ENCODE measurements around the gene OR52I2. TPM values are rescaled to one million over a fixed set of nuclear protein-coding genes. Genes with fewer than 3 reads are reported as not detected.
A peak's percentile ranks its signal among the peaks of the same experiment; 100 is the strongest.

The OR52I2 gene
- total RNA-seq, 1 experiment from 2014 or later, result not detected

DNA sequence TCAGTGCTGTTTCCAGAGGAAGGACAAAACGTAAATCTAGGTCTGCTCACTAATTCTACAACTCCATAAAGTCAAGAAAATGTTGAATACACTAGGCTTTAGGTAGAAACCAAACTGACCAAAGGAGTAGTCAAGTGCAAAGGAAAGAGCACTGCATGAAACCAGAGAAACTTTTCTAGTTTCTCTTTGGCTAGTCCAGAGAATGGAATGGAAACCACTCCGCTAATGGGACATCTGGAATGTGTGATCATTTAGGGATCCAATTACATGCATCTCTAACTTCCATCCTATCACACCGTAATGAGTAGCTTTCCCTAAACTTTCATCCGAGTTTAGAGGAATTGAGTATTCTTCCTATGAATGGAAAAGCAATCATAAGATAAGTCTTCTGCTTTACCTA is 34.1 kb upstream of the OR52I2 start:
- no peak for TF ChIP-seq EZH2 (IDR thresholded peaks at IDR 0.05; ENCODE audit: low read depth)
- TF ChIP-seq, protein P1, sequence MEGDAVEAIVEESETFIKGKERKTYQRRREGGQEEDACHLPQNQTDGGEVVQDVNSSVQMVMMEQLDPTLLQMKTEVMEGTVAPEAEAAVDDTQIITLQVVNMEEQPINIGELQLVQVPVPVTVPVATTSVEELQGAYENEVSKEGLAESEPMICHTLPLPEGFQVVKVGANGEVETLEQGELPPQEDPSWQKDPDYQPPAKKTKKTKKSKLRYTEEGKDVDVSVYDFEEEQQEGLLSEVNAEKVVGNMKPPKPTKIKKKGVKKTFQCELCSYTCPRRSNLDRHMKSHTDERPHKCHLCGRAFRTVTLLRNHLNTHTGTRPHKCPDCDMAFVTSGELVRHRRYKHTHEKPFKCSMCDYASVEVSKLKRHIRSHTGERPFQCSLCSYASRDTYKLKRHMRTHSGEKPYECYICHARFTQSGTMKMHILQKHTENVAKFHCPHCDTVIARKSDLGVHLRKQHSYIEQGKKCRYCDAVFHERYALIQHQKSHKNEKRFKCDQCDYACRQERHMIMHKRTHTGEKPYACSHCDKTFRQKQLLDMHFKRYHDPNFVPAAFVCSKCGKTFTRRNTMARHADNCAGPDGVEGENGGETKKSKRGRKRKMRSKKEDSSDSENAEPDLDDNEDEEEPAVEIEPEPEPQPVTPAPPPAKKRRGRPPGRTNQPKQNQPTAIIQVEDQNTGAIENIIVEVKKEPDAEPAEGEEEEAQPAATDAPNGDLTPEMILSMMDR (conservative IDR thresholded peaks at IDR 0.05), result no peak
- Histone ChIP-seq H3K36me3 (ENCODE audit: low read depth) (no peaks in the 10 kb centered on the region), H3K9me3 (ENCODE audit: insufficient read depth, low read depth) (no peaks in the 10 kb centered on the region), H3K4me1 (replicated peaks; ENCODE audit: insufficient read depth) (no peaks in the 10 kb centered on the region), H4K20me1 (ENCODE audit: insufficient read depth) (no peaks in the 10 kb centered on the region), H3K4me3 (no peak overlapping the region), H3K9me2 (ENCODE audit: insufficient read depth) (no peaks in the 10 kb centered on the region), H3K27ac (no peak overlapping the region), H3K79me2 (ENCODE audit: low read depth) (no peaks in the 10 kb centered on the region), H3K4me2 (no peak overlapping the region), H2AFZ (no peak overlapping the region), H3F3A (ENCODE audit: insufficient read depth, low read depth) (no peaks in the 10 kb centered on the region), H3K27me3 (ENCODE audit: insufficient read depth, low read depth) (no peaks in the 10 kb centered on the region)
- DNase-seq, result no peak
- CTCF ChIA-PET, result no interaction called here
- POLR2A ChIA-PET (ENCODE audit: unreplicated experiment), result no interaction called here
- no TSS peak for BruUV-seq (replicated peaks)
- intact Hi-C loops (cut with micrococcal nuclease; ENCODE audit: unreplicated experiment), result no loop called here

DNA sequence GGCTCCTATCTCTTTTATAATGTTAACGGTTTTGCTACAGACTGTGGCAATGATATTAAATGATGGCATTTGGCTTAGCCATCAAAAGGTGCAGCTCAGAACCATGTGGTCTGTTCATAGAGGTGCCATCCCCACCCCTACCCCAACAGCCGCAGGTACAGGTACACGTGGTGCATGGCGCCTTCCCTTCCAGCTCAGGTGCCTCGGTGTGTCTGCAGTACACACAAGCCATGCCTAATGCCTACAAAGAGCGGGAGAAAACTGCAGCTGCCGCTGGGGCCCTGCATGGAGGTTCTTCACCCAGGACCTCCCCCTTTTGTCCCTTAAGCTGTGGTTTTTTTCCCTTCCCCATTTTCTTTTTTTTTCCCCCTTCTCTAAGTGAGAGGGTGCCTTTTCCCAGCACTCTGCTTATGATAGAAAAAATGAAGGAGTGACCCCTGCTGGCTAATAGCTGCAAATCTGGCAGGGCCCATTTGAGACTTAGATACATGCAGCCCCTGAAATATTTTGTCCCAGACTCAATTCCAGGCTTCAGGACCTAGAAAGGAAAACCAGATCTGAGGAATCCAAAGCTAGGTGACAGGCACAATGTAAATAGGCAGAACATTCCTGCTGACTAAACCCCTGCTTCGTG is 30.1 kb upstream of the OR52I2 start:
- Histone ChIP-seq H3K9me3 (ENCODE audit: insufficient read depth, low read depth) (no peaks in the 10 kb centered on the region), H2AFZ (no peak overlapping the region), H3K4me3 (no peak overlapping the region), H3K36me3 (ENCODE audit: low read depth) (no peaks in the 10 kb centered on the region), H4K20me1 (ENCODE audit: insufficient read depth) (no peaks in the 10 kb centered on the region), H3K4me1 (replicated peaks; ENCODE audit: insufficient read depth) (no peaks in the 10 kb centered on the region), H3K27ac (no peak overlapping the region), H3K9me2 (ENCODE audit: insufficient read depth) (no peaks in the 10 kb centered on the region), H3K4me2 (no peak overlapping the region), H3K79me2 (ENCODE audit: low read depth) (no peaks in the 10 kb centered on the region), H3F3A (ENCODE audit: insufficient read depth, low read depth) (no peaks in the 10 kb centered on the region), H3K27me3 (ENCODE audit: insufficient read depth, low read depth) (no peaks in the 10 kb centered on the region; the same call in 1 of the 2 replicates)
- DNase-seq, result no peak
- ChIA-PET CTCF (no interaction called here), POLR2A (ENCODE audit: unreplicated experiment) (no interaction called here)
- no TSS peak for BruUV-seq (replicated peaks)
- intact Hi-C loops (cut with micrococcal nuclease; ENCODE audit: unreplicated experiment), result no loop called here
- no peak for TF ChIP-seq EZH2 (IDR thresholded peaks at IDR 0.05; ENCODE audit: low read depth)
- TF ChIP-seq, protein P1 (conservative IDR thresholded peaks at IDR 0.05), result peak; percentile 46; the same call in 1 of the 2 replicates

DNA sequence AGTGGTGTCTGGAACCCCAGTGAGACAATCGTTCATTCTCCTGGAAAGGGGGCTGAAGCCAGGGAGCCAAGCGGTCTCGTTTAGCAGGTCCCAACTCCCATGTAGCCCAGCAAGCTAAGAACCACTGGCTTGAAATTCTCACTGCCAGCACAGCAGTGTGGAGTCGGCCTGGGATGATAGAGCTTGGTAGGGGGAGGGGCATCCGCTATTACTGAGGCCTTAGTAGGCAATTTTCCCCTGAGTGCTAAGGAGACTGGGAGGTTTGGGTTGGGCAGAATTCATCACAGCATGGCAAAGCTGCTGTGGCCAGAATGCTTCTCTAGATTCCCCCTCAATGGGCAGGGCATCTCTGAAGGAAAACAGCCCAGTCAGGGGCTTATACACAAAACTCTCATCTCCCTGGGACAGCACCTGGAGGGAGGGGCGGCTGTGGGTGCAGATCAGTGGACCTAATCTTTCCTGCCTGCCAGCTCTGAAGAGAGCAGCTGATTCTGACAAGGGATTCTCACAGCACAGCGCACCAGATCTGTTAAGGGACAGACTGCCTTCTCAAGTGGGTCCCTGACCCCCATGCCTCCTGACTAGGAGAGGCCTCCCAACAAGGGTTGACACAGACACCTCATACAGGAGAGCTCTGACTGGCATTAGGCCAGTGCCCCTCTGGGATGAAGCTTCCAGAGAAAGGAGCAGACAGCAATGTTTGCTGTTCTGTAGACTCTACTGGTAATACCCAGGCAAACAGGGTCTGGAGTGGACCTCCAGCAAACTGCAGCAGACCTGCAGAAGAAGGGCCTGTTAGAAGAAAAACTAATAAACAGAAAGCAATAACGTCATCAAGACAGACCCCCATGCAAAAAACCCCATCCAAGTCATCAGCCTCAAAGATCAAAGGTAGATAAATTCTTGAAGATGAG is 21.8 kb upstream of the OR52I2 start:
- ChIA-PET POLR2A (ENCODE audit: unreplicated experiment) (no interaction called here), CTCF (no interaction called here)
- TF ChIP-seq, protein P1 (conservative IDR thresholded peaks at IDR 0.05), result no peak
- no peak for DNase-seq
- no peak overlapping the region for H2AFZ ChIP-seq
- peak overlapping the region; percentile 53 for H3K4me2 ChIP-seq
- H3K9me2 ChIP-seq (ENCODE audit: insufficient read depth), result no peaks in the 10 kb centered on the region
- peaks cover 22% of the 10 kb centered on the region for H3K4me1 ChIP-seq (replicated peaks; ENCODE audit: insufficient read depth)
- peak overlapping the region; percentile 16; the same call in 1 of the 2 replicates for H3K27ac ChIP-seq
- H3K79me2 ChIP-seq (ENCODE audit: low read depth), result no peaks in the 10 kb centered on the region
- H3K4me3 ChIP-seq, result no peak overlapping the region; the same call in 1 of the 2 replicates
- no peaks in the 10 kb centered on the region for H3K36me3 ChIP-seq (ENCODE audit: low read depth)
- intact Hi-C loops (cut with micrococcal nuclease; ENCODE audit: unreplicated experiment), result no loop called here
- H3F3A ChIP-seq (ENCODE audit: insufficient read depth, low read depth), result no peaks in the 10 kb centered on the region
- no TSS peak for BruUV-seq (replicated peaks)
- H3K27me3 ChIP-seq (ENCODE audit: insufficient read depth, low read depth), result no peaks in the 10 kb centered on the region; the same call in 1 of the 2 replicates
- no peaks in the 10 kb centered on the region for H4K20me1 ChIP-seq (ENCODE audit: insufficient read depth)
- H3K9me3 ChIP-seq (ENCODE audit: insufficient read depth, low read depth), result no peaks in the 10 kb centered on the region
